GM18499 (cell line): ENCODE results near the gene ZFYVE9.
"Not testable (repeated sequence)": the region's sequence is repeated elsewhere in the genome, so short reads cannot be mapped to it uniquely, and the experiment has no call there.

ENCODE experiments used
- ATAC-seq: cut with Tn5 transposase; IDR thresholded peaks from one replicate; pipeline ENCODE4 v1.9.1; 2021; ENCODE audit warnings: moderate number of reproducible peaks; ENCODE audit not compliant: insufficient read depth, unreplicated experiment

The ZFYVE9 gene

GRCh38 chr1:52150445-52150844, 8.6 kb downstream of the ZFYVE9 start:
- not testable (repeated sequence) for ATAC-seq

GRCh38 chr1:52150946-52151345, 9.1 kb downstream of the ZFYVE9 start:
- no peak for ATAC-seq

GRCh38 chr1:52152572-52152971, 10.7 kb downstream of the ZFYVE9 start:
- ATAC-seq: no peak

- no peak for ATAC-seq
Observed at GRCh38 chr1:52153010-52153409, 11.1 kb downstream of the ZFYVE9 start.

- ATAC-seq: no peak
Observed at GRCh38 chr1:52153898-52154297, 12.0 kb downstream of the ZFYVE9 start.

DNA sequence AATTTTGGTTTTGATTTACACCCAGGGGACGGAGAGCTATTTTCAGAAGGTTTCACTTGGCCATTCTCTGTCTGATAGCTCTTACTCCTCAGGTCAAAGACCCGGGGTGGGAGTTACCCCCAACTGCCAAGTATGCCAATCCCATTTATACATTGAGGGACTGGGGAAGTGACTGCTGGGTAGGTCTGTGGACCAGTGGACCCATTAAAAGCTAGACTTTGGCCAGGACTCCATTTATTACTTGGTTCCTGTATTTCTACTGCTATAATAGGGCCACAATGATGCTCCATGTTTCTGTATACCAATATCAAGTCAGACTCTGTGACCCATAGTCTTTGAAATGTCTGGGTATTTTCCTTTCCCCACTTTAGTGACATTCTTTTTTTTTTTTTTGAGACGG, 14.6 kb downstream of the ZFYVE9 start:
- ATAC-seq: no peak

GRCh38 chr1:52157582-52157981, 15.7 kb downstream of the ZFYVE9 start:
- no peak for ATAC-seq

- ATAC-seq: no peak
Observed at GRCh38 chr1:52158218-52158617, 16.3 kb downstream of the ZFYVE9 start.

DNA sequence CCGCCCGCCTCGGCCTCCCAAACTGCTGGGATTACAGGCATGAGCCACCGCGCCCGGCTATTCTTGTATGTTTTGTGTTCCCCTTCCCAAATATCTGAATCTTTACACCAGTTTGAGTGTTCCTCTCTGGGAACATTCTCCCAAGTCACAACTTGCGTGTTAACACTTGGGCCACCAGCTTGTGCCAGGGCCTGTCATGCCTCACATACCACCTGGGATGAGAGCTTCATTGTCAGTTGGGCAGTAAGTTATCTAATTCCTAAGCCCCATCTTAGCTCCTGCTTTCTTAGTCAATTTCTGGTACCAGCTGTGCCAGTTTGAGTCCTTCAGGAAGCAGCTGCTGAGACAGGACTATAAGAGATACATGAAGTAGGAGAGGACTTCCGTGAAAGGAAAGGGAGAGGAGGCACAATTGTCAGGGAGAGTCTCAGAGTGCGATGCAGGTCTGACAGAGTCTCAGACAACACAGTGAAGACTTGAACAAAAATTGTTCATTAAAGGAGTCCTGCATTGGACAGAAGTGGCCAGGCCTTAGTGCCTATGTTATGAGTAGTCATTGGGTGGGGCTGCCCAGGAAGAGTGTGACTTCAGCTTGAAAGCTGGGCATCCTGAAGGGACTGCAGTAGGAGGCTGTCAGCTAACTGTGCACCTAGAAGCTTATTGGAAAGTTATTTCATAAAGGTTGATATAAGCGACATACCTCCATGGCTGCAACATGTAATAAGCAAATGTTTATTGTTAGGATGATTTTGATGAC, 17.3 kb downstream of the ZFYVE9 start:
- ATAC-seq: no peak

DNA sequence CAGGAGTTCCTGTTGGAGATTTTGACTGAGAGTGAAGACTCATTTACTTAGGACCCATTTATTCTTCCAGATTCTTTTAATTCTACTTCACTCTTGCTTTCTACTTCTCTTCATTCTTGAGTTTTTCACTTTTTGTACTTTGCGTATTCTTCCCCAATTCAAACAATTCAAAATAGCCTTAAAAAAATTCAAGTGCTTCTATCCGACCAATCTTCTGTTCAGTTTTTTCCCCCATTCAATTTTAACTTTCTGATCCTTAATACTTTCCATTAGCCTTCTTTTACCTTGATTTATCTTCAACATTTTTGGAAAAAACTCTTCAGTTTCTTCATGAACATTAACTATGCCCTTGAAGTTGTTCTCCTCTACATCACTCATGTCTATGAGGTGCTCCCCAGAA, 21.1 kb downstream of the ZFYVE9 start:
- no peak for ATAC-seq

DNA sequence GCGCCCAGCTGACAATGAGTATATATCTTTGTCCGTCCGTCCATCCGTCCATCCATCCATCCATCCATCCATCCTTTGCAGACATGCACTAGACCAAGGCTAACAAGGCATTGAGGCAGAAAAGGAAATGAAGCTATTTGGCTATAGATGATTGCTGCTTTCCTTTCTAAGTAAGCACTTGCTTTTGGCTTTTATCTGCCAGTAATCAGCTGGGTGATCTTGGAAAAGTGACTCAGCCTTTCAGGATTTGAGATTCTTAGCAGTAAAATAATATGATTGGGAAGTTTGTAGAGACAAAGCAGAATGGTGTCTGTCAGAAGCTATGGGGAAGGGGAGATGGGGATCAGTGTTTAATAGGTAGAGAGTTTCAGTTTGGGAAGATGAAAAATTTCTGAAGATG, 22.7 kb downstream of the ZFYVE9 start:
- ATAC-seq: no peak

GRCh38 chr1:52166996-52167753, 25.3 kb downstream of the ZFYVE9 start:
- ATAC-seq: no peak

DNA sequence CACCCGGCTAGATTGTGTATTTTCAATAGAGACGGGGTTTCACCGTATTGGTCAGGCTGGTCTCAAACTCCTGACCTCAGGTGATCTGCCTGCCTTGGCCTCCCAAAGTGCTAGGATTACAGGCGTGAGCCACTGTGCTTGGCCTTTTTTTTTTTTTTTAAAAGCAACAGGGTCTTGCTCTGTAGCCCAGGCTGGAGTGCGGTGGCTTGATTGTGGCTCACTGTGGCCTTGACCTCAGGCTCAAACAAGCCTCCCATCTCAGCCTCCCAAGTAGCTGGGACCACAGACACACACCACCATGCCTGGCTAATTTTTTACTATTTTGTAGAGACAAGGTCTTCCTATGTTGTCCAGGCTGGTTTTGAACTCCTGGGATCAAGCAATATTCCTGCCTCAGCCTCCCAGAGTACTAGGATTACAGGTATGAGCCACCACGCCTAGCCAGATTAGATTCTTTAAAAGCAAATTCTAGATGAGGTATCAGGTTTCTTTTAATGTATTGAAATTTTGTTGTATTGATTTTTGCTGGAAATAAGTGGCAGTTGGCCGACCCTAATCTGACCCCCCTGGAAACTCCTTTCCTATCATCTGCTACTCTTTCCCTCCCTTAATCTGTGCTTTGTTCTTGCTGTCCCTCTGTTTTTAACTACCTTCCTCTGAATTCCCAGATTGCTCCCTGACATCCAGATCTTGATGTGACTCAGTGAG, 26.6 kb downstream of the ZFYVE9 start:
- no peak for ATAC-seq

- ATAC-seq: not testable (repeated sequence)
Observed at GRCh38 chr1:52171149-52171548, 29.3 kb downstream of the ZFYVE9 start.

- ATAC-seq: no peak
Observed at GRCh38 chr1:52179073-52179472, 37.2 kb downstream of the ZFYVE9 start.

GRCh38 chr1:52180176-52180575, 38.3 kb downstream of the ZFYVE9 start:
- ATAC-seq: no peak

- not testable (repeated sequence) for ATAC-seq
Observed at GRCh38 chr1:52181759-52182158, 39.9 kb downstream of the ZFYVE9 start.

- not testable (repeated sequence) for ATAC-seq
Observed at GRCh38 chr1:52182328-52182727, 40.4 kb downstream of the ZFYVE9 start.

DNA sequence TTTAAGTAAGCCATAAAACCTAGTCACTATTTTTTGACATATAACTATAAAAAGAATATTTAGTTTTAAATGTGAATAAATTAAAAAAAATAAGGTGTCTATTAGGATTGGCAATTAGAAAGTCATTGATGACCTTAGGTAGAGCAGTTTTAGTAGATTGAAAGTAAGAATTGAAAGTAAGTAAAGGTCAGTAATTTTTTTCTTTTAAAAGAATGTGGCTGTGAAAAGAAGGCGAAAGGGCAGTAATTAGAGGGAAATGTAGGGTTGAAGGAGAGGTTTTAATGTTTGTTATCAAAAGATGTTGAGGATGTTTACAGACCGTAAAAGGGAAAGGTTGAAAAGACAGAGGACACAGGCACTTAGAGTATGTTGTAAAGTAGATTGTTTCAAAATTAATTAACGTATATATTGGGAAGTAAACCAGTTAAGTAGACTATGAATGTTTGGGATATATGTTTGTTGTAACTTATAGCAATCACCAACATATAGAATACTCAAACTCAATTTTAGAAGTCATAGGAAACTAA, 41.0 kb downstream of the ZFYVE9 start:
- ATAC-seq: no peak

GRCh38 chr1:52186449-52186848, 44.6 kb downstream of the ZFYVE9 start:
- ATAC-seq: no peak
